K562 (cell line): ENCODE results near the gene ACTR3. TPM values are rescaled to one million over a fixed set of nuclear protein-coding genes. Genes with fewer than 3 reads are reported as not detected.

Experiments
- ZNF592 ChIP-seq: fragments of 450-650 bp; IDR thresholded peaks from 2 replicates; pipeline ENCODE4 v1.6.1; 2017; ENCODE audit warnings: antibody characterized with exemption, mild to moderate bottlenecking
- polyA plus RNA-seq, 8 experiments: library from polyadenylated mRNA; depleted of rRNA in 4 of 8; stranded (reverse) in 5 of 8; unstranded in 3 of 8; fragments of >200 nt; fragmentation: Nextera tagmentation in 2 of 8; fragmentation: Illumina TruSeq in 1 of 8; extraction: Ambion mirVana in 2 of 8; extraction: Trizol in 1 of 8; gene quantifications; 2 replicates each; pipeline versions ENCODE4 v1.2.1 to v1.2.3, GENCODE V29; 2011 to 2014; ENCODE audit warnings: inconsistent platforms in 1 of 8, missing spikeins in 1 of 8
- total RNA-seq, 7 experiments: library from RNA; depleted of rRNA in 6 of 7; stranded (reverse); fragments of >200 nt in 6 of 7; fragmentation: Illumina TruSeq in 2 of 7; extraction: Trizol in 2 of 7; gene quantifications; 2 replicates each; pipeline versions ENCODE4 v1.2.1 to v1.2.3, GENCODE V29; 2011 to 2021; ENCODE audit warnings: low replicate concordance in 1 of 7
- TF ChIP-seq, protein P1 (sequence below): fragments of 200-600 bp; sonication (generic); IDR thresholded peaks from one replicate; pipeline ENCODE4 v1.6.1; 2012; ENCODE audit warnings: mild to moderate bottlenecking, low read depth, low read length, inconsistent platforms

ACTR3 gene
- total and polyA plus RNA-seq, 9 of the 15 experiments (the other 6 are each of a cell fraction or from before 2014, with no cell fraction given): 49.0 to 354 (median 249) TPM

DNA sequence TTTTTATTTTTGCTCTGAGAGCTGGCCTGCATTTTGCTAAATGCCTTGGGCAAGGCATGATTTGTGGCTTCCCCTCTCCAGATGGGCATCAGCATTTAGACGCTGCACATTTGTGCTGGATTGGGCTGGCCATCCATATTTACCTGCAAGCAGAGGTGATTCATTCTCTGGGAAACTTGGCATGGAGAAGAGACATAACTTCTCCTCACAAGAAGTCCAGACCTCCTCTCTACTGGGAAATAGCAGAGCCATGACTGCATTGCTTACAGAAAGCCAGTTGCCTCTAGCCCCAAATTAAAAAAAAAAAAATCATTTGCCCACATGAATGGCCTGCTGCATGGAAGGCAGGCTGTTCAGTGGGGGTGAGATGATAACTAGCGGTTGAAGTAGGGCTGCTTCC lies 120.1 kb downstream of the ACTR3 start (continued):
- TF ChIP-seq ZNF592: no peak
- TF ChIP-seq, protein P1, sequence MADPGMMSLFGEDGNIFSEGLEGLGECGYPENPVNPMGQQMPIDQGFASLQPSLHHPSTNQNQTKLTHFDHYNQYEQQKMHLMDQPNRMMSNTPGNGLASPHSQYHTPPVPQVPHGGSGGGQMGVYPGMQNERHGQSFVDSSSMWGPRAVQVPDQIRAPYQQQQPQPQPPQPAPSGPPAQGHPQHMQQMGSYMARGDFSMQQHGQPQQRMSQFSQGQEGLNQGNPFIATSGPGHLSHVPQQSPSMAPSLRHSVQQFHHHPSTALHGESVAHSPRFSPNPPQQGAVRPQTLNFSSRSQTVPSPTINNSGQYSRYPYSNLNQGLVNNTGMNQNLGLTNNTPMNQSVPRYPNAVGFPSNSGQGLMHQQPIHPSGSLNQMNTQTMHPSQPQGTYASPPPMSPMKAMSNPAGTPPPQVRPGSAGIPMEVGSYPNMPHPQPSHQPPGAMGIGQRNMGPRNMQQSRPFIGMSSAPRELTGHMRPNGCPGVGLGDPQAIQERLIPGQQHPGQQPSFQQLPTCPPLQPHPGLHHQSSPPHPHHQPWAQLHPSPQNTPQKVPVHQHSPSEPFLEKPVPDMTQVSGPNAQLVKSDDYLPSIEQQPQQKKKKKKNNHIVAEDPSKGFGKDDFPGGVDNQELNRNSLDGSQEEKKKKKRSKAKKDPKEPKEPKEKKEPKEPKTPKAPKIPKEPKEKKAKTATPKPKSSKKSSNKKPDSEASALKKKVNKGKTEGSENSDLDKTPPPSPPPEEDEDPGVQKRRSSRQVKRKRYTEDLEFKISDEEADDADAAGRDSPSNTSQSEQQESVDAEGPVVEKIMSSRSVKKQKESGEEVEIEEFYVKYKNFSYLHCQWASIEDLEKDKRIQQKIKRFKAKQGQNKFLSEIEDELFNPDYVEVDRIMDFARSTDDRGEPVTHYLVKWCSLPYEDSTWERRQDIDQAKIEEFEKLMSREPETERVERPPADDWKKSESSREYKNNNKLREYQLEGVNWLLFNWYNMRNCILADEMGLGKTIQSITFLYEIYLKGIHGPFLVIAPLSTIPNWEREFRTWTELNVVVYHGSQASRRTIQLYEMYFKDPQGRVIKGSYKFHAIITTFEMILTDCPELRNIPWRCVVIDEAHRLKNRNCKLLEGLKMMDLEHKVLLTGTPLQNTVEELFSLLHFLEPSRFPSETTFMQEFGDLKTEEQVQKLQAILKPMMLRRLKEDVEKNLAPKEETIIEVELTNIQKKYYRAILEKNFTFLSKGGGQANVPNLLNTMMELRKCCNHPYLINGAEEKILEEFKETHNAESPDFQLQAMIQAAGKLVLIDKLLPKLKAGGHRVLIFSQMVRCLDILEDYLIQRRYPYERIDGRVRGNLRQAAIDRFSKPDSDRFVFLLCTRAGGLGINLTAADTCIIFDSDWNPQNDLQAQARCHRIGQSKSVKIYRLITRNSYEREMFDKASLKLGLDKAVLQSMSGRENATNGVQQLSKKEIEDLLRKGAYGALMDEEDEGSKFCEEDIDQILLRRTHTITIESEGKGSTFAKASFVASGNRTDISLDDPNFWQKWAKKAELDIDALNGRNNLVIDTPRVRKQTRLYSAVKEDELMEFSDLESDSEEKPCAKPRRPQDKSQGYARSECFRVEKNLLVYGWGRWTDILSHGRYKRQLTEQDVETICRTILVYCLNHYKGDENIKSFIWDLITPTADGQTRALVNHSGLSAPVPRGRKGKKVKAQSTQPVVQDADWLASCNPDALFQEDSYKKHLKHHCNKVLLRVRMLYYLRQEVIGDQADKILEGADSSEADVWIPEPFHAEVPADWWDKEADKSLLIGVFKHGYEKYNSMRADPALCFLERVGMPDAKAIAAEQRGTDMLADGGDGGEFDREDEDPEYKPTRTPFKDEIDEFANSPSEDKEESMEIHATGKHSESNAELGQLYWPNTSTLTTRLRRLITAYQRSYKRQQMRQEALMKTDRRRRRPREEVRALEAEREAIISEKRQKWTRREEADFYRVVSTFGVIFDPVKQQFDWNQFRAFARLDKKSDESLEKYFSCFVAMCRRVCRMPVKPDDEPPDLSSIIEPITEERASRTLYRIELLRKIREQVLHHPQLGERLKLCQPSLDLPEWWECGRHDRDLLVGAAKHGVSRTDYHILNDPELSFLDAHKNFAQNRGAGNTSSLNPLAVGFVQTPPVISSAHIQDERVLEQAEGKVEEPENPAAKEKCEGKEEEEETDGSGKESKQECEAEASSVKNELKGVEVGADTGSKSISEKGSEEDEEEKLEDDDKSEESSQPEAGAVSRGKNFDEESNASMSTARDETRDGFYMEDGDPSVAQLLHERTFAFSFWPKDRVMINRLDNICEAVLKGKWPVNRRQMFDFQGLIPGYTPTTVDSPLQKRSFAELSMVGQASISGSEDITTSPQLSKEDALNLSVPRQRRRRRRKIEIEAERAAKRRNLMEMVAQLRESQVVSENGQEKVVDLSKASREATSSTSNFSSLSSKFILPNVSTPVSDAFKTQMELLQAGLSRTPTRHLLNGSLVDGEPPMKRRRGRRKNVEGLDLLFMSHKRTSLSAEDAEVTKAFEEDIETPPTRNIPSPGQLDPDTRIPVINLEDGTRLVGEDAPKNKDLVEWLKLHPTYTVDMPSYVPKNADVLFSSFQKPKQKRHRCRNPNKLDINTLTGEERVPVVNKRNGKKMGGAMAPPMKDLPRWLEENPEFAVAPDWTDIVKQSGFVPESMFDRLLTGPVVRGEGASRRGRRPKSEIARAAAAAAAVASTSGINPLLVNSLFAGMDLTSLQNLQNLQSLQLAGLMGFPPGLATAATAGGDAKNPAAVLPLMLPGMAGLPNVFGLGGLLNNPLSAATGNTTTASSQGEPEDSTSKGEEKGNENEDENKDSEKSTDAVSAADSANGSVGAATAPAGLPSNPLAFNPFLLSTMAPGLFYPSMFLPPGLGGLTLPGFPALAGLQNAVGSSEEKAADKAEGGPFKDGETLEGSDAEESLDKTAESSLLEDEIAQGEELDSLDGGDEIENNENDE: no peak
